NCI-H345 treated with DMSO at 0.1 percent for 48 hours (cell line): ENCODE data around the gene CACHD1.
A peak's percentile ranks its signal among the peaks of the same experiment; 100 is the strongest.
"Not testable (repeated sequence)": the region's sequence is repeated elsewhere in the genome, so short reads cannot be mapped to it uniquely, and the experiment has no call there.

Experiments
- DNase-seq: peaks from one replicate; lab custom pipeline; 2025; ENCODE audit not compliant: unreplicated experiment; lab: John Stamatoyannopoulos, UW

The CACHD1 gene

DNA sequence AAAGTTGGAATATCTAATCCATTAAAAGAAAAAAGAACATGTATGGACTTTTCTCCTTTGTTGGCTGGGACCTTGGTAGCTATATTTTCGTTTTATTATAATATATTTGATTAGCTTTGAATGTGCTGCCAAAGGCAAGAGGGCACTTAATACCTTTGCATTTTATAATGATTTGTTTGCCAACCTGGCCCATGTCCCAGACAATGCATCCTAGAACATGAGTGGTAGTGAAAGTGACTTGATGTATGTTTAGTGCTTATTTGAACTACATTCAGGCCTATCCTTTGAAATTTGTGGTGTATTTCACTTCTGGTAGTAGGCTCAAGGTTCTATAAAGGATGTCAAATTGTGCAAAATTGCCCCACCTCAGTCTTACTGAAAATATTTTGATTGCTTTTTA, 25.9 kb downstream of the CACHD1 start:
- DNase-seq: peak; percentile 70

GRCh38 chr1:64496606-64497005, 26.7 kb downstream of the CACHD1 start:
- no peak for DNase-seq

- no peak for DNase-seq
These were observed 27.4 kb downstream of the CACHD1 start for GRCh38 chr1:64497088-64497883.

GRCh38 chr1:64498325-64498724, 28.4 kb downstream of the CACHD1 start:
- no peak for DNase-seq

GRCh38 chr1:64499011-64499410, 29.1 kb downstream of the CACHD1 start:
- no peak for DNase-seq

DNA sequence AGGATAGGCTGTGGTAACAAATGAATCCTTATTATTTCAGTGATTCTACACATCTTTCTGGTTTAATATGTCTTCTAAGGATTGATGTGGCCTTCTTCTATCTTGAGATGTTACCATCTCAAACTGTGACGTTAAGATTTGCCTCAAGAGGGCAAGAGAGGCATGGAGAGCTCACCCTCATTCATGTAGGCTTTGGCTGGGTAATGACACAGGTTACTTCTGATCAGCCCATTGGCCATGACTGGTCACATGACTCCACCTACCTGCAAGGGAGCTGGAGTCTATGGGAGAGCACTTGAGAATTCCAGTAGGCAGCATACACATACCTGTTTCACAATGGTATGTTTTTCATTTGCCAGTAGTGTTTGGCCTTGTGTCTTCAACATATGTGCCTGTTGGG, 30.0 kb downstream of the CACHD1 start:
- no peak for DNase-seq

GRCh38 chr1:64502083-64502482, 32.2 kb downstream of the CACHD1 start:
- no peak for DNase-seq

- no peak for DNase-seq
These were observed 33.0 kb downstream of the CACHD1 start for GRCh38 chr1:64502931-64503330.

GRCh38 chr1:64505232-64505943, 35.5 kb downstream of the CACHD1 start:
- DNase-seq: no peak

DNA sequence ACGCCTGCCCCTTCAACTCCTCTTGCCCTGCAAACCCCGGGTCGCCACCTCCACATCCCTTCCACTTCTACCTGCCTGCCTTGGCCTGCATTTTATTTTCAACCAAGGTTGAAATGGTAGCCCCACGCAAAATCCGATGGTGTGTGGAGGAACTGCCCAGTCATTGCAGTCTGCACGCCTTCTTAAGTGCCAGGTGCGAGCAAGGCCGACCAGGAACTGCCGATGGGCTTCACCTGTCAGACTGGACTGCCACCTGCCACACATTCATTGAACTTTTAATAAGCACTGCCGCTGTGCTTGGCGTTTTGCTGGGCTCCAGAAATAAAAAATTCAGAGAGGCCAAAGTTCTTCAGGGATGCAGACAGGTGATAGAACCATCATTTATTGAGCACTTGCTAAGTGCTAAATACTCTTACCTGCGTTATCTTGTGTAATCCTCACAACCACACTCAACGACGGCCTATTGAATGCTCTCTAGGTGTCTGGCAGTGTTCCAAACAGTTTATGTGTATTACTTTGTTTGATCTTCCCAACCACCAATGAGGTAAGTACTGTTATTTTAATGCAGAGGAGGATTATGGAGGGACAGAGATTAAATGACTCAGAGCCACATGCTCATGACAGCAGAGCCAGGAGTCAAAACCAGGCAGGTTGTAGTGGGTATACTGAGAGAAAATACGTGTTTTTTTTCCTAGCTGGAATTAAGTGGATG, 36.2 kb downstream of the CACHD1 start:
- DNase-seq: peak; percentile 94

GRCh38 chr1:64508629-64509028, 38.7 kb downstream of the CACHD1 start:
- DNase-seq: no peak

GRCh38 chr1:64511044-64511443, 41.1 kb downstream of the CACHD1 start:
- no peak for DNase-seq

DNA sequence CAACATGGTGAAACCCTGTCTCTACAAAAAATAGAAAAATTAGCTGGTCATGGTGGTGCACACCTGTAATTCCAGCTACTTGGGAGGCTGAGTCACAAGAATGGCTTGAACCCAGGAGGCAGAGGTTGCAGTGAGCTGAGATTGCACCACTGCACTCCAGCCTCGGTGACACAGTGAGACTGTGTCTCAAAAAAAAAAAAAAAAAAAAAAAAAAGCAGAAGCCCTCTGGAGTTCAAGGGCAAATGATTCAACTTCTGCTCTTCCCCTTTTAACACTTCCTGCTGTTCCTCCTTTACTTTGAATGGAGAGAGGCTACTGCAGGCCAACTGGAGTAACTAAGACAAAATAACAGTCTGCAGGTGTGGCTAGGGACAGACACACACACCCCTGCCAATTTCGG, 42.3 kb downstream of the CACHD1 start:
- not testable (repeated sequence) for DNase-seq

DNA sequence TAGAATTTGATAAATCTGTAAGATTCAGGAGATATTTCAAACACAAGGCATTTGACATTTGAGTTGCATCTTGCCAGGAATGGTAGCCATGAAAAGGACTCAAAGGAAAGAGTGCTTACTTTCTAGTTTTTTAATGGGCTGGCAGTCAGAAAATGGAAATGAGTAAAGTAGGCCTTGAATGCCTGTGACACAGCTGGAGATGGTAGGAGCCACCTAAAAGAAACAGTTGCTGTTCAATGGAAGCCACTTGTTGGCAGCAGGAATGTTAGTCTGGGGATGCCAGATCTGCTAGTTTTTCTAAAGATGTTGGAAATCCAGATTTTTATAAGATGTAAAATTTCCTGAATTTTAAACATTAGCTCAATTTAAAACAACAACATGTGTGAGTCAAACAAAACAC, 43.6 kb downstream of the CACHD1 start:
- no peak for DNase-seq

DNA sequence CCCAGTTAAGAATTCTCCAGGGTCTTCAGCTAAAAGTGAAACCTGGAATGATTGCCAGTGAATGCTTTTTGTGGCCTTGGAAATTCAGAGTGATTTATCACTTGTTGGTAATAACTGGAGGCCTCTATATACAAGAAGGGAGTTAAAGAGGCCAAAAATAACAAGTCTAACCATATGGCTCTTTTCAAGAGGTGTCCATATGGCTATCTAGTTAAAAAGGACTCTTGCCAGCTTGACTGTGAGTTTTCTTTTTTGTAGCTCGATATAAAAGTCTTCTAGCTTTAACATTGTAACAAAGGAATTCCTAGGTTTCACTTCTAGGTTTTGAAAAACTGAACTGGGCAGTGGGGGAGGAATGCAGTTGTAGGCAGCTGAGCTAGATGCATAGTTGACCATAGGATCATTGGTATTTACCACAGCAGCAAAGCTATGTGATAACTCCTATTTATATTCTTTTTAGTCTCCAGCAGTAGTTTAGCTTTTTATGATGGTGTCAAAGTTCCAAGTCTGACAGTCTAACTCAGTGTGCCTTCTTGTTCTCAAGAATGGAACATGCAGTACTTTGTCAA, 44.4 kb downstream of the CACHD1 start:
- no peak for DNase-seq

DNA sequence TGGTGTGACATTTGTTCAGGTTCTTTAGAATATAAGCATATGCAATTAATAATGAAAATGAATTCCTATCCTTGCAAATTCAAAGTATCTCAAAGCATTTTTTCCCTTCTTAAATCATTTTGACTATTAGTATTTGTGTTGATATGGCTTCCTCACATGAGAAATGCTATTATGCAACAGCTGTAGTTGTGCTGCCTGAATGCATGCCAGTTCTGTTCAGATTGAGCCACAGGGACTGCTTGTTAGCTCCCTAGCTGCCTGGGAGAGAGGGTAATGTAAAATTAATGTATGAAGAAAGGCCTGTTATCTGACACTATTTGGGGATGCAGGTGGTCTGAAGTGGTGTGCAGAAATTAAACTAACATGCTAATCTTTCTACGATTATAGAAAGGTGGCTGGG, 45.5 kb downstream of the CACHD1 start:
- DNase-seq: no peak

DNA sequence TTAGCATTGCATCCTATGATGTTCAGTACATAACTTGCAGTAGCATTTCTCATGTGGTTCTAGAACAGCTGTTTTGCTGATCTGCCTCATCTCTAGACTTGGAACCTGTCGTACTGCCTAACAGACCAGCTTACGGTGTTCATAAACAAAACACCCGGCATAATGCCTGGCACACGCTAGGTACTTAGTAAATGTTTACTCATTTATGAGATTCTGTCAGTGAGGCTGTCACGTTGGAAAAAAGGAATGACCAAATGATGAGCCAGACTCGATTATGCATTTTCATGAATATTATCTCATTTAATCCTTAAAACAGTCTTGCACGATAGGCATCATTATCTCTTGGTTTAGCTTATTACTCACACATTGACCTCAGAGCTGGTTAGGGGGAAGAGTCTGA, 46.4 kb downstream of the CACHD1 start:
- DNase-seq: no peak

GRCh38 chr1:64516803-64517568, 47.1 kb downstream of the CACHD1 start:
- no peak for DNase-seq

DNA sequence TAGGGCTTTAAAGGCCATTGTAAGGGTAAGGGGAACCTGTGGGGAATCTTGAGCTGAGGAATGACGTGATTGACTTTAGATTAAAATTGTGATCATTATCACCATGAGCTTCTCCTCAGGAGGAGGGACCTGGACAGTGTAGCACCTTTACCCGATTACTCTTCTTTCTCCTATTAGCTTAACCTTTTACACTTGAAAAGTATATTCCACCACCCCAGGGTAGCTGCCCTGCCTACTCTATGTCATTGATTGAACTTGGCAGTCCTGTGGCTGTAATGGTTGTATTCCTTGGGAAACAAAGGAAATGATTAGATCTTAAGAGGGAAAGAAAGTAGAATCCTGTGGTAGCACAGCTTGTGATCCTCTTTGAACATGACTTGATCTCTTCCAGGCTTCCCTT, 47.7 kb downstream of the CACHD1 start:
- no peak for DNase-seq

GRCh38 chr1:64518692-64519481, 49.0 kb downstream of the CACHD1 start:
- DNase-seq: no peak
